GM23248 (cell line): ENCODE measurements around the gene CDKAL1. TPM values are rescaled to one million over a fixed set of nuclear protein-coding genes. Genes with fewer than 3 reads are reported as not detected.

Experiments used
- DNase-seq: peaks from one replicate; pipeline ENCODE4 v3.0.0-alpha.2; 2015
- H2AFZ ChIP-seq: fragments of 200-600 bp; sonication (generic); 2 replicates; pipeline ENCODE4 v1.6.1; 2016; ENCODE audit warnings: antibody characterized with exemption
- H3F3A ChIP-seq: fragments of 200-600 bp; sonication (generic); 2 replicates; pipeline ENCODE4 v1.6.1; 2016; ENCODE audit warnings: mild to moderate bottlenecking, antibody characterized with exemption, mixed run types; ENCODE audit not compliant: insufficient read depth
- H3K27ac ChIP-seq: fragments of 200-600 bp; sonication (generic); 2 replicates; pipeline ENCODE4 v1.5.1; 2016; ENCODE audit warnings: mild to moderate bottlenecking
- H3K27me3 ChIP-seq: fragments of 200-600 bp; sonication (generic); replicated peaks from 2 replicates; pipeline ENCODE4 v1.6.1; 2016; ENCODE audit warnings: mild to moderate bottlenecking; ENCODE audit not compliant: insufficient read depth
- H3K36me3 ChIP-seq: fragments of 200-600 bp; sonication (generic); 2 replicates; pipeline ENCODE4 v1.6.1; 2016; ENCODE audit warnings: low read depth, mild to moderate bottlenecking
- H3K4me1 ChIP-seq: fragments of 200-600 bp; sonication (generic); 2 replicates; pipeline ENCODE4 v1.6.1; 2016; ENCODE audit warnings: mild to moderate bottlenecking; ENCODE audit not compliant: insufficient read depth
- H3K4me2 ChIP-seq: fragments of 200-600 bp; sonication (generic); one replicate; pipeline ENCODE4 v1.6.1; 2016; ENCODE audit warnings: mild to moderate bottlenecking; ENCODE audit not compliant: unreplicated experiment
- H3K4me3 ChIP-seq: fragments of 200-600 bp; sonication (generic); 2 replicates; pipeline ENCODE4 v1.5.1; 2016; ENCODE audit warnings: mild to moderate bottlenecking
- H3K79me2 ChIP-seq: fragments of 200-600 bp; sonication (generic); 2 replicates; pipeline ENCODE4 v1.6.1; 2016; ENCODE audit warnings: mild to moderate bottlenecking; ENCODE audit not compliant: insufficient read depth
- H3K9ac ChIP-seq: fragments of 200-600 bp; sonication (generic); 2 replicates; pipeline ENCODE4 v1.6.1; 2016; ENCODE audit warnings: mild to moderate bottlenecking
- H3K9me2 ChIP-seq: fragments of 200-600 bp; sonication (generic); 2 replicates; pipeline ENCODE4 v1.6.1; 2016; ENCODE audit warnings: mixed run types, mild to moderate bottlenecking, moderate library complexity; ENCODE audit not compliant: insufficient read depth
- H3K9me3 ChIP-seq: fragments of 200-600 bp; sonication (generic); one replicate; pipeline ENCODE4 v1.6.1; 2017; ENCODE audit warnings: low read depth
- H4K20me1 ChIP-seq: fragments of 200-600 bp; sonication (generic); 2 replicates; pipeline ENCODE4 v1.6.0; 2016; ENCODE audit not compliant: insufficient read depth
- EZH2 ChIP-seq: fragments of 200-600 bp; sonication (generic); IDR thresholded peaks from 2 replicates; pipeline ENCODE4 v1.6.1; 2018; ENCODE audit warnings: antibody characterized with exemption, mild to moderate bottlenecking; ENCODE audit not compliant: insufficient read depth, poor library complexity, severe bottlenecking
- EZH2phosphoT487 ChIP-seq: fragments of 200-600 bp; sonication (generic); IDR thresholded peaks from 2 replicates; pipeline ENCODE4 v1.6.1; 2018; ENCODE audit warnings: antibody characterized with exemption, moderate library complexity, mild to moderate bottlenecking, low read depth; ENCODE audit not compliant: insufficient read depth
- WGBS, 2 experiments: methylation state at CpG; one replicate each; pipeline ENCODE4 v1.1.6; 2015 to 2017; ENCODE audit warnings: low lambda C conversion rate in 2 of 2, low coverage in 1 of 2; ENCODE audit errors: missing lambda C conversion rate in 2 of 2; 5-methylcytosine and 5-hydroxymethylcytosine counted together
- in situ Hi-C: fragments of 300-500 bp; cut with MboI; formaldehyde crosslinking; loops from 2 replicates; pipeline ENCODE4 v1.15.0; 2020
- polyA plus RNA-seq: library from polyadenylated mRNA; unstranded; fragments of >200 nt; fragmentation: Nextera tagmentation; extraction: Ambion mirVana; gene quantifications from 2 replicates; pipeline ENCODE4 v1.2.1, GENCODE V29; 2016
- total RNA-seq: library from RNA; depleted of rRNA; stranded (reverse); fragments of >200 nt; shearing (Covaris generic); gene quantifications from 2 replicates; pipeline ENCODE4 v1.2.3, GENCODE V29; 2014

The CDKAL1 gene
- total and polyA plus RNA-seq, 2 experiments from 2014 or later = 7.5 to 10.8 TPM

DNA sequence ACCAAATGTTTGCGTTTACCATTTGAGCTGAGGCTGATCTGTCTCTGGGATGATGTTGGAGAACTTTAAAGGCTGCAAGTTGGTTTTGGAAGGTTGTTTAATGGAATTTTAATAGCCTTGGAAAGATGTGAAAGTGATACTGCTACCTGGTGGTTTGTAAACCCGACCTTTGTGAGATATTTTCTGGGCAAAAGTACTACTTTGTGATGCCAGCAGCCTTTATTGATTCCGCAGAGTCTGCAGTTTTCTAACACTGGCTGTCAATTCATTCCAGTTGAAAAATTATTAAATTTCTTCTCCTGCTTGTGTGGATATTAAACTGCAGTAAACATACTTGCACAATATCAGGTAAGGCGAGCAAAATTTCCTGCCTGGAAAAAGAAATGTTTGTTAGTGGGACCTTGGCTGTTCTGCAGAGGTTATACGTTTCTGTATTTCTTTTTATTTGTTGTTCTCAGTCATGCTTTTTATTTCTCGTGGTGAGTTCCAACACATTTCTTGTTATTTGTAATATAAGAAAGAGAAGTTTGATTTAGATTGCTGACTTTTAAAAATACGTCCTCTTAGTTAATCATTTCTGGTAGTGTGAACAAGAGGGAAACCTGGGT is 322.5 kb downstream of the CDKAL1 start:
- Histone ChIP-seq H3F3A (no peaks in the 10 kb centered on the region), H4K20me1 (no peaks in the 10 kb centered on the region), H2AFZ (no peak overlapping the region), H3K9me2 (no peaks in the 10 kb centered on the region), H3K36me3 (no peaks in the 10 kb centered on the region), H3K27me3 (no peaks in the 10 kb centered on the region), H3K79me2 (no peaks in the 10 kb centered on the region), H3K4me2 (no peak overlapping the region), H3K27ac (no peak overlapping the region), H3K4me1 (no peaks in the 10 kb centered on the region), H3K9me3 (no peaks in the 10 kb centered on the region), H3K4me3 (no peak overlapping the region), H3K9ac (no peak overlapping the region)
- in situ Hi-C loops = no loop called here
- DNase-seq = no peak
- WGBS, 2 experiments = 95 to 98% methylated on average over 7 of the region's 7 CpGs
- TF ChIP-seq EZH2phosphoT487 = no peak
- no peak for TF ChIP-seq EZH2

GRCh38 chr6:20861481-20861880 is 327.2 kb downstream of the CDKAL1 start:
- in situ Hi-C loops = no loop called here
- DNase-seq = no peak
- WGBS, 2 experiments = 8 to 58% methylated on average over 1 of the region's 1 CpG

GRCh38 chr6:20866036-20866435 is 331.8 kb downstream of the CDKAL1 start:
- DNase-seq = no peak
- Histone ChIP-seq H3K27ac (no peak overlapping the region), H3K4me3 (no peak overlapping the region), H3K4me2 (no peak overlapping the region), H3K9ac (no peak overlapping the region), H3K4me1 (no peaks in the 10 kb centered on the region), H3K9me3 (no peaks in the 10 kb centered on the region), H3K9me2 (no peaks in the 10 kb centered on the region), H3K79me2 (no peaks in the 10 kb centered on the region), H4K20me1 (no peaks in the 10 kb centered on the region), H3K36me3 (no peaks in the 10 kb centered on the region), H2AFZ (no peak overlapping the region), H3K27me3 (no peaks in the 10 kb centered on the region), H3F3A (no peaks in the 10 kb centered on the region)
- TF ChIP-seq EZH2phosphoT487 (no peak), EZH2 (no peak)
- 84 to 98% methylated on average over 1 of the region's 1 CpG for WGBS, 2 experiments
- in situ Hi-C loops = no loop called here

More at GRCh38 chr6:20861481-20861880, 327.2 kb downstream of the CDKAL1 start:
- Histone ChIP-seq H3K79me2 (no peaks in the 10 kb centered on the region), H4K20me1 (no peaks in the 10 kb centered on the region), H3K4me3 (no peak overlapping the region), H3K4me1 (no peaks in the 10 kb centered on the region), H3K9me3 (no peaks in the 10 kb centered on the region), H3K4me2 (no peak overlapping the region), H3K9me2 (no peaks in the 10 kb centered on the region), H3K36me3 (no peaks in the 10 kb centered on the region), H3K9ac (no peak overlapping the region), H3F3A (no peaks in the 10 kb centered on the region), H3K27me3 (no peaks in the 10 kb centered on the region), H3K27ac (no peak overlapping the region), H2AFZ (no peak overlapping the region)
- TF ChIP-seq EZH2 (no peak), EZH2phosphoT487 (no peak)

DNA sequence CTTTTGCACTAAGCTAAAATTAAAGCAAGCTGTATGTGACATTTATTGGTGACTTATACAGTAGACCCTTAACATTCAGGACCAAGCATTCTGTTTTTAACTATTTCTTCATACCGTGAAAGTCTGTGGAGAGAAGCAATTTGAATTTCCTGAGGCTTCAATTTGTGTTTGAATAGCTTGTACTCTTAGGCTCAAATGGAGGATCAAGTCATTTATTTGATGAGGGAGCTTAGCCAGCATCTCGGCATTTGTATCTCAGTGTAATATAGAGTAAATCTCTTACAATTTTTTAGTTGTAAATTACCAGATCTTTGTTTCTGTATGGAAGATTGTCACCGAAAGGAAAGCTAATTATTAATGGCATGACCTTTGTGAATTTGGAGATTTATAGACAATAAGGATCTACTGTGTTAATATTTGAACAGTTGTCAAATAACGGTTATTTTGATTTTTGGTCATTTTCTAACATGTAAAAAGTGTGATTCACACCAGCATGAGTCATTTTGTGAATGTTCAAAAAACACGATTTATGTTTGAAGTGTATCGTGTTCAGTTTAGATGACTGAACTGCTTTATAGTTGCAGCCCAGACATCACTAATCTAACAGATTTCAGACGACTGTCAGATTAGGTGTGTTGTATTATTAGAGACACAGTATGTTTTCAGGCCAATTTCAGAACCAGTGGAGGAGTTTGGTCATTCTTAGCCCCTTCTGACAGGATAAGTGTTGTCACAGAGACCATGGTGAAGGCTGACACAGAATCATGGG is 332.9 kb downstream of the CDKAL1 start:
- H2AFZ ChIP-seq = no peak overlapping the region
- no peaks in the 10 kb centered on the region for H3K9me3 ChIP-seq
- no peaks in the 10 kb centered on the region for H3K4me1 ChIP-seq
- no peaks in the 10 kb centered on the region for H4K20me1 ChIP-seq
- no peak for DNase-seq
- H3K4me3 ChIP-seq = no peak overlapping the region
- in situ Hi-C loops = no loop called here
- no peak for TF ChIP-seq EZH2phosphoT487
- TF ChIP-seq EZH2 = no peak
- no peaks in the 10 kb centered on the region for H3F3A ChIP-seq
- H3K36me3 ChIP-seq = no peaks in the 10 kb centered on the region
- H3K27me3 ChIP-seq = no peaks in the 10 kb centered on the region
- H3K4me2 ChIP-seq = no peak overlapping the region
- no peak overlapping the region for H3K9ac ChIP-seq
- no peak overlapping the region for H3K27ac ChIP-seq
- H3K9me2 ChIP-seq = no peaks in the 10 kb centered on the region
- no peaks in the 10 kb centered on the region for H3K79me2 ChIP-seq
- WGBS, 2 experiments = 93 to 97% methylated on average over 7 of the region's 7 CpGs
